GM18868 (cell line): ENCODE results near the gene CEP41.
"Not testable (repeated sequence)": the region's sequence is repeated elsewhere in the genome, so short reads cannot be mapped to it uniquely, and the experiment has no call there.

Experiments
- ATAC-seq: cut with Tn5 transposase; IDR thresholded peaks from one replicate; pipeline ENCODE4 v1.9.1; 2021; ENCODE audit warnings: mild to moderate bottlenecking, moderate library complexity; ENCODE audit not compliant: unreplicated experiment

The CEP41 gene

DNA sequence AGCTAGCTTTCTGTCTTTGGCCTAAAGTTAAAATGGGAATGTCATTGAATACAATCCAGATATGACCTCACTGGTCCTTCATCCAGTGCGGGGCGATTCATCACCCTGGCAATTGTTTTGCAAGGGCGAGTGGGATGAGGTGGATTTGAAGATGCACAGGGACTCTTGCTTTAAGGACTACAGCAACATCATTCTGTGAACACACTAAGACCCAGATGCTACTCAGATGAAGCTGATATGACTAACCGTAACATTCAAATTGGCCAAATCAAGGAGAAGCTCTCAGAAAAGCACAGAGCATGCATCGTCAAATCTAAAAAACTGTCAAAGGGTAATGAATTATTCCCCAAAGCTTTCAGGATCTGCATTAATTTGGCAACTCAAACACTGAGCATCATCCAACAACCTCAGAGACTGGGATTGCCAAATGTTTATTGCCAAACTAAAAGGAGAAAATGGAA is 47.7 kb downstream of the CEP41 start:
- ATAC-seq, result no peak

DNA sequence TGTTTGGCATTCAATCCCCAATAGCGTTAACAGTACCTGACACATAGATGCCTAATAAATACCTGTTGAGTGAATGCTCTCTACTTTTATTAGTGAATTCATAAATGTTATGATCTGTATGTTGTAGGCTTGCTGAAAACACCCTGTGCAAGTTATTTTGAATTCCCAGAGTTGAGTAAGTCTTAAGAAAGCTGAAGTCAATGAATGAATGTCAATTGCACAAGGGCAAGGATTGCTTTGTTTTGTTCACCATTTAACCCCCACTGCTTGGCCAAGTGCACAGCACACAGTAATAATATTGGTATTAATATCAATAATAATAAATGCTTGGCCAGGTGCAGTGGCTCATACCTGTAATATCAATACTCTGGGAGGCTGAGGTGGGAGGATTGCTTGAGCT is 50.3 kb downstream of the CEP41 start:
- ATAC-seq, result no peak

- no peak for ATAC-seq
Observed at GRCh38 chr7:130388671-130389070, 52.1 kb downstream of the CEP41 start.

DNA sequence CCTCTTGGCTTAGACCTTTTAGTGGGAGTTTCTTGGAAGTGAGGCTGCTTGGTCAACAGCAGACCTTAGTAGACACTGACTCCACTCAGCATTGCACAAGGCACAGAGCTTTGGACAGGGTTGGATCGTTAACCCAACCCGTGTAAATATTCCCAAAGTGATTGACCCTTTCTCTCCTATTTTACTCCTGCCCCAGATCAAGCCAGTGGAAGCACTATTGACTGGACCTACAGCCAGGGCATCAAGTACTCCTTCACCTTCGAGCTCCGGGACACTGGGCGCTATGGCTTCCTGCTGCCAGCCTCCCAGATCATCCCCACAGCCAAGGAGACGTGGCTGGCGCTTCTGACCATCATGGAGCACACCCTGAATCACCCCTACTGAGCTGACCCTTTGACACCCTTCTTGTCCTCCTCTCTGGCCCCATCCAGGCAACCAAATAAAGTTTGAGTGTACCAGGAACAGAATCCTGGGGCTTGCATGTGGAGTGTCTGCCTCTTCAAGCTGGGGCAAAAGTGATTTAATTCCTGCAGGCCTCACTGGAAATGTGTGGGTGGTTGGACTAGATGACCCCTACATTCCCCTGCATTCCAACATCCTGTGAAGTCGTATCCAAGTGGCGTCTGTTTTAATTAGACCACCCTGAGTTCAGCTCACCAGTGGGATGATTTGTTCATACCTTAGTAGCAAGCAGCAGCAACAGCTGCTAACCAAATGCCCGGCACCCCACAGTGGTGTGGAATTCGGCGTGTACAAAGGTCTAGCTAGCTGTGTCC is 53.0 kb downstream of the CEP41 start:
- ATAC-seq, result no peak

- no peak for ATAC-seq
Observed at GRCh38 chr7:130387306-130387627, 53.5 kb downstream of the CEP41 start.

DNA sequence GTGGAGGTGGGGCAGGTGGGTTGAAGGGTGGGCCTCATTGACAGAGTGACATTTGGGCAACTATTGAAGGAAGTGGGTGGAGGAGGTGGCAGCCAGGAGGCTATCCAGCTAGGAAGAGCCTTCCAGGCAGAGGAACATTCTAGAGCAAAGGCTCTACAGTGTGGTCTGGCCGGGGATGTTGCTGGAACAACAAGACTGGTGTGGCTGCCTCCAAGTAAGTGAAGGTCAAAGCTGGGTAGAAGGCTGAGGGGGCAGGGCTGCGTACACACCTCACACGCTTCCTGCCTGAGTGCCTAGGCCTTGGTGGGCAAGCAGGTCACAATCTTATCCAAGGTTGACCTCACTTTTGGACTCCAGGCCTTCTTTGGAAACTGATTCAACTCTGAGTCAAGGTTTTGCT is 53.9 kb downstream of the CEP41 start:
- ATAC-seq, result no peak

DNA sequence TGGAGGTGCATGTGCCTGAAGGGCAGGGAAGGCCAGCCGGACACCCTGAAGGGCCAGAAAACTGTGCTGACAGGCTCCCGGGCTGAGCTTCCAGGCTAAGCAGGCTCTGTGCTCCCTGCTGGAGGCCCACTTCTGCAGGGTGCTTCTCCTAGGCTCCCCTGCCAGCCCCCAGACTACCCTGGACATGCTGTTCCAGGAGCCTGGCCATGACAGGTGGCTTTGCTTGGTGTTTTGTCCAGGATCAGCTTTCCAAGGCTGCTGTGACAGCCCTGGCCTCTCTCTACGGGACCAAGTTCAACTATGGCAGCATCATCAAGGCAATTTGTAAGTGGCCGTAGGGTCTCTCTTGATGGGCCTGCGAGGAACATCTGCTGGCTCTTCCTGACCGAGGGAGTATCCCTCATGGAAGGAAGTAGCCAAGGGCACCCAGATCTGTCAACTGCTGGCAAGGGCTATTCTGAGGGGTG is 55.2 kb downstream of the CEP41 start:
- ATAC-seq, result no peak

- ATAC-seq, result no peak
Observed at GRCh38 chr7:130384841-130385599, 55.8 kb downstream of the CEP41 start.

DNA sequence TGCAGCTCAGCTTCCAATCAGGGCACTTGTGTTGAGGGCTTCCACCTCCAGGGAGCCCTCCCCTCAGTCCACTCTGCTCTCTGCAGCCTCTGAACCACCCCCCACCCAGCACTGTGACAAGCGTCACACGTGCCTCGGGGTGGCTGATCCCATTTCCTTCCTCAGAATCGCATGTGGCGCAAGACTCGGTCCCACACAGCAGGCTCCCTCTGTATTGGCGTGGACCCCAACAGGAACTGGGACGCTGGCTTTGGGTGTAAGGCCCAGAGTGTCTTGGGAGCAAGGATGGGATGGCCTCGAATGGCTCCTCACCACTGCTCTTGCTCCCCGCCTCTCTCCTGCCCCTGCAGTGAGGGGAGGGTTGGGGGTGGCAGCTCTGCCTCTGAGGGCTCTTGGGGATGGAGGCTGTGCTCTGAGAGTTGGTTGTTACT is 56.4 kb downstream of the CEP41 start:
- no peak for ATAC-seq

- ATAC-seq, result no peak
Observed at GRCh38 chr7:130383187-130383980, 57.4 kb downstream of the CEP41 start.

DNA sequence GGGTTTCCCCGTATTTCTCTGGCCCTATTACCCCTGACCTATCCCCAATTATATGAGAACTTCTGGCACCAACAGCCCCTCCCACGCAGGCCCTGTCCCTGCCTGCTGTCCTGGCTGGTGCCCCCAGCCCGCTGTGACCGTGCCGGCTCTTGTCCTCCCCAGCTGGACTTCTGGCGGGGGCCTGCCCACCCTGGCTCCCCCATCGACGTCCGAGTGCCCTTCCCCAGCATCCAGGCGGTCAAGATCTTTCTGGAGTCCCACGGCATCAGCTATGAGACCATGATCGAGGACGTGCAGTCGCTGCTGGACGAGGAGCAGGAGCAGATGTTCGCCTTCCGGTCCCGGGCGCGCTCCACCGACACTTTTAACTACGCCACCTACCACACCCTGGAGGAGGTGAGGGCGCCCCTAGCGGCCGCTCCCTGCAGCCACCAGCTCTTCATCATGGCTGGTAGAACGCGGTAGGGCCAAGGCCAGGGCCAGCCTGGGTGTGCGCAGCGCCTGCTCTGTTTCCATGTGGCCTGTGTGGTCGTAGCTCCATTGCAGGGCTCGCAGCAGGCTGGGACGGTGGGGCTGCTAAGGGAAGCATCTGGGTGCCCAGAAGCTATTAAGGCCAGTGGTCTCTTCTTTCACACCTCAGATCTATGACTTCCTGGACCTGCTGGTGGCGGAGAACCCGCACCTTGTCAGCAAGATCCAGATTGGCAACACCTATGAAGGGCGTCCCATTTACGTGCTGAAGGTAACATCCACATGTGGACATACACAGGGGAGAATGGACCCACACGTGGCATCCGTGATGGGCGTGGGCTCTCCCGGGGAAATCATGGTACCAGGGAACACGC is 59.1 kb downstream of the CEP41 start:
- no peak for ATAC-seq

DNA sequence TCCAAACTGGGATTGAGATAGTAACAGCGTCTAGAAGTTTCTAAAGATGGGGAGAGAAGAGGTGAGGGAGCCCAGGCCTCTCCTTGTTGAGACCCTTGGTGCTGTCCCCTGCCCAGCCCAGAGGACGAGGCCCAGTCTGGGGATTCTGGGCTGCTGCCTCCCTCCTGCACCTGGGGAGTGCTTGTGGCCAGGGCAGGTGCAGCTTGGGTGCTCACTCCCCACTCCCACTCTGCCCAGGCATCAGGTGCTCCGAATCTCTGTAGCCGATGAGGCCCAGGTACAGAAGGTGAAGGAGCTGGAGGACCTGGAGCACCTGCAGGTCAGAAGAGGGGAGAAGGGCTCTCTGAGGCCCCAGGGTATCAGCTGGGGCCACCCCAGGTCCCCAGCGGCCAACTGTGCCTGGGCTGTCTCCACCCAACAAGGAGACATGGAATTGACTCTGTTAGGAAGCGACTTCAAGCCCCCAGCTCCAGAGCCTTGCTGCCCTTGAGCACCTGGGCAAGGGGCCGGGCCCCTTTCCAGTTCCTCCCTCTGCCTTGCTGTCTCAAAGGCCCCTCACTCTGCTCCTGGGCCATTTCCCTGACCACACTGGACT is 59.9 kb downstream of the CEP41 start:
- no peak for ATAC-seq

GRCh38 chr7:130379921-130380860 is 60.6 kb downstream of the CEP41 start, which contains the start of gene CPA1:
CPA1 (plus strand) TSS chr7:130380494; CDS start chr7:130380521, 27 bp downstream.
- ATAC-seq, result no peak

DNA sequence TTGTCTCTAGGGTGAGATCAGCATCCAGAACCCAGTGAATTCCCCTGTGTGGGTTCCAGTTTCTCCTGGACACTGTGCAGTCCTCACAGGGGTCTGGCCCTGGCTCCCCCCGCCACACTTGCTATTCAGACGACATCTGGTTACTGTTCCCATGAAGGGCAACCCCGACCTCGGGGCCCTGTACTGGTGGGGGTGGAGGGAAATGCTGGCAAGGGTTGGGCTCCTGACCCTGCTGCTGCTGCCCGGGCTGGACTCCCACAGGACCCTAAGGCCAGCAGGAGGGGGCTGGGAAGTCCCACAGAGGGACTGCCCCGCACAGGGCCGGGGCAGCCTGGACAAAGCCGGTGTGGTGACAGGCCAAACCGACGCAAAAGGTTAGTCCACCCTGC is 61.3 kb downstream of the CEP41 start:
- no peak for ATAC-seq

- ATAC-seq, result no peak
Observed at GRCh38 chr7:130379019-130379418, 61.8 kb downstream of the CEP41 start.

GRCh38 chr7:130377178-130377577 is 63.6 kb downstream of the CEP41 start:
- ATAC-seq, result no peak

GRCh38 chr7:130376461-130376860 is 64.4 kb downstream of the CEP41 start:
- not testable (repeated sequence) for ATAC-seq

DNA sequence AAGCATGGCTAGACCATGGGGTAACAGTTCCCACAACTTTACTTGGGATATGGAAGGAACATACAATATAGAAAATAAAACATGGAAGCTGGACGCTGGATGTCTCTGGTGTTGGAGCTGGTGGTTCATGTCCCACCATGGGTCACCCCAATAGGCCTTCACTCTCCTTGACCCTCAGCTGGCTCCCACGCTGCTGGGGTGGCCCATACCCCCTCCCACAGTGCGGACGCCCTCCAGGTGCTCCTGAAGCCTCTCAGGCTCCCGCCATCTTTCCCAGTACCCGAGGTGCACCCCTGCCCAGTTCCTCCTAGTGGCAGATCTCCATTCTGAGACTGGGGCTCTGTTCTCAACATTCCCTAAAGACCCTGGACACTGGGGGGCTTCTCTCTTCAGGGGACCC is 66.3 kb downstream of the CEP41 start:
- no peak for ATAC-seq
